Upper lobe of left lung (tissue), 6 donors: ENCODE results near the gene ZNF619. TPM values are rescaled to one million over a fixed set of nuclear protein-coding genes. Genes with fewer than 3 reads are reported as not detected.
A peak's percentile ranks its signal among the peaks of the same experiment; 100 is the strongest.

Source experiments
- ATAC-seq, 2 donors: fragments of 200-7000 bp; cut with Tn5 transposase; one replicate each; pipeline ENCODE4 v1.9.1; 2022; ENCODE audit warnings: mild to moderate bottlenecking in 2 of 2, moderate library complexity in 2 of 2; ENCODE audit not compliant: low FRiP score in 2 of 2
- DNase-seq, 2 donors: peaks; one replicate each; pipeline ENCODE4 v3.0.0-alpha.2; 2019 to 2020
- H3K27ac ChIP-seq, 4 donors: fragments of 200-600 bp; sonication (generic); one replicate each; pipeline ENCODE4 v1.5.1; 2016 to 2019
- H3K27me3 ChIP-seq, 4 donors: fragments of 200-600 bp; sonication (generic); one replicate each; pipeline ENCODE4 v1.5.1; 2017 to 2019
- H3K36me3 ChIP-seq, 4 donors: fragments of 200-600 bp; sonication (generic); one replicate each; pipeline ENCODE4 v1.5.1; 2016 to 2019
- H3K4me1 ChIP-seq, 4 donors: fragments of 200-600 bp; sonication (generic); one replicate each; pipeline ENCODE4 v1.5.1; 2018 to 2019
- H3K4me3 ChIP-seq, 4 donors: fragments of 200-600 bp; sonication (generic); one replicate each; pipeline ENCODE4 v1.5.1; 2017 to 2019; ENCODE audit warnings: mild to moderate bottlenecking in 2 of 4, moderate library complexity in 1 of 4
- H3K9me3 ChIP-seq, 4 donors: fragments of 200-600 bp; sonication (generic); one replicate each; pipeline ENCODE4 v1.5.1; 2018 to 2019
- EP300 ChIP-seq, 4 donors: sonication (generic); formaldehyde crosslinking; IDR thresholded peaks; one replicate each; pipeline ENCODE4 v1.5.1; 2017; ENCODE audit warnings: antibody characterized with exemption in 4 of 4, control low read depth in 2 of 4
- POLR2A ChIP-seq, 4 donors: fragments of 450-650 bp; IDR thresholded peaks; one replicate each; pipeline ENCODE4 v1.5.1; 2016 to 2017; ENCODE audit warnings: antibody characterized with exemption in 4 of 4, mild to moderate bottlenecking in 2 of 4
- POLR2AphosphoS5 ChIP-seq, 2 donors: sonication (generic); formaldehyde crosslinking; IDR thresholded peaks; one replicate each; pipeline ENCODE4 v1.5.1; 2017; ENCODE audit warnings: antibody characterized with exemption in 2 of 2
- WGBS, 2 donors: methylation state at CpG; one replicate each; pipeline ENCODE4 v1.1.5; 2017 to 2018; 5-methylcytosine and 5-hydroxymethylcytosine counted together
- total RNA-seq, 6 donors: library from RNA; depleted of rRNA in 4 of 6; stranded (reverse); fragments of >200 nt in 4 of 6; gene quantifications; one replicate each; pipeline versions ENCODE4 v1.1.0 to v1.2.1, GENCODE V29; 2016 to 2021
- TF ChIP-seq, protein P1 (sequence below), 6 experiments: fragments of 450-650 bp in 4 of 6; fragments of 200-600 bp in 2 of 6; sonication (generic) in 2 of 6; IDR thresholded peaks; one replicate each; pipeline ENCODE4 v1.5.1; 2016 to 2019; ENCODE audit warnings: antibody characterized with exemption in 6 of 6
- donor health status: DM: no; HTN: no; CAD: no; lungs with moderate emphysema.
- donor health status: DM: no; HTN: yes; CAD: no; lungs with severe emphysema.

Gene ZNF619
- total RNA-seq, 6 donors from 2014 or later, result 4.4 to 10.5 (median 5.9) TPM

DNA sequence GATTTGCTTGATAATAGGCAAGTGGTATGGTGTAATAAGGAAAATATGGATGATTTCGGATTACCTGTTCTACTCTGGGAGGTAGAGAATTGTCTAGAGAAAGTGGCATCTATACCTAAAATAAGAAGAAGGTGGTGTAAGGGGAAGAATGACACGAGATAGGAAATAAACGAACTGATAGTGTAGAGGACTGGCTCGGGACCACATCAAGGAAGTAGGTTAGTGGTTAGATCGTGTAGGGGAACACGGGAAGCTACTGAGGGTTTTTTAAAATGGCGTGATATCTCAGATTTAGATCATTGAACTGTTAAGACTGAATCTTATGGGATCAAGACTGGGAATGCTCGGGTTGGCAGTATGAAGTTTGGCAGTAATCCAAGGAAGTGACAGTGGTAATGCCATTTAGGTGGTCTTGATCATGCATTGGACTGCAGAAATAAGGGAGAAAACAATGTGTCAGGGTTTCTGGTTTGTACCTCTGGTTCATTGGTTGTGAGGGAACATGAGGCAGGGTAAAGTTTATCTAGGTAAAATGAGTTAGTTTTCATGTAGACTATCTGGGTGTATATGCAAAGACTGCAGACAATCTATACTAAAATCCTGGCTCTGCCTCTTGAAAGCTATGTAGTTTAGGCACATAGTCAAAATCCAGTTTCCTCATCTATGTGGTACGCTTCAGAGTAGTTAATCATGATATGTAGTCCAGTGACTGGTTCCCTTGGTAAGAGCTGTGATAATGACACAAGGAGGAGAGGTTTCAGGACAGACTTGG is 12.4 kb upstream of the ZNF619 start:
- Histone ChIP-seq H3K9me3 (no peaks in the 10 kb centered on the region), H3K36me3 (peaks cover 22 to 64% (median 41%) of the 10 kb centered on the region in 4 donors), H3K27ac (no peak overlapping the region), H3K4me3 (no peak overlapping the region), H3K4me1 (peaks cover 0 to 14% (median 11%) of the 10 kb centered on the region in 4 donors), H3K27me3 (no peaks in the 10 kb centered on the region)
- 71 to 80% methylated on average over 8 to 9 of the region's 9 CpGs for WGBS, 2 donors
- no peak for ATAC-seq
- TF ChIP-seq POLR2A (IDR thresholded peaks at IDR 0.05) (no peak), POLR2AphosphoS5 (IDR thresholded peaks at IDR 0.05) (no peak), EP300 (IDR thresholded peaks at IDR 0.05) (no peak)
- TF ChIP-seq, protein P1, sequence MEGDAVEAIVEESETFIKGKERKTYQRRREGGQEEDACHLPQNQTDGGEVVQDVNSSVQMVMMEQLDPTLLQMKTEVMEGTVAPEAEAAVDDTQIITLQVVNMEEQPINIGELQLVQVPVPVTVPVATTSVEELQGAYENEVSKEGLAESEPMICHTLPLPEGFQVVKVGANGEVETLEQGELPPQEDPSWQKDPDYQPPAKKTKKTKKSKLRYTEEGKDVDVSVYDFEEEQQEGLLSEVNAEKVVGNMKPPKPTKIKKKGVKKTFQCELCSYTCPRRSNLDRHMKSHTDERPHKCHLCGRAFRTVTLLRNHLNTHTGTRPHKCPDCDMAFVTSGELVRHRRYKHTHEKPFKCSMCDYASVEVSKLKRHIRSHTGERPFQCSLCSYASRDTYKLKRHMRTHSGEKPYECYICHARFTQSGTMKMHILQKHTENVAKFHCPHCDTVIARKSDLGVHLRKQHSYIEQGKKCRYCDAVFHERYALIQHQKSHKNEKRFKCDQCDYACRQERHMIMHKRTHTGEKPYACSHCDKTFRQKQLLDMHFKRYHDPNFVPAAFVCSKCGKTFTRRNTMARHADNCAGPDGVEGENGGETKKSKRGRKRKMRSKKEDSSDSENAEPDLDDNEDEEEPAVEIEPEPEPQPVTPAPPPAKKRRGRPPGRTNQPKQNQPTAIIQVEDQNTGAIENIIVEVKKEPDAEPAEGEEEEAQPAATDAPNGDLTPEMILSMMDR (IDR thresholded peaks at IDR 0.05), result no peak
- no peak for DNase-seq

DNA sequence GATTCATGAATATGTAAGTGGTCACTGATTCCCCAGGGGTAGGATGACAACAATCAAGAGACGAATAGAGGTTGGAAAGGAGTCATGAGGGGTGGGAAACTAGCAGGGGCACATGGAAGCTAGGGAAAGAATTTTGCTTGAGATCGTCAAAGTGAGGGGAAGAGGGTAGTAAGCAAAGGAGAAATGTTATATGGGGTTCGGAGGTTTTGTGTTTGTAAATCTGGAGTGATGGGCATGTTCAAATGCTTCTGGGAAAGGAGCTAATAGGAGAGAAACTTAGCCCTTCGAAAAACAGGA is 11.9 kb upstream of the ZNF619 start:
- DNase-seq (no peak), ATAC-seq (no peak)
- Histone ChIP-seq H3K36me3 (peaks cover 22 to 59% (median 41%) of the 10 kb centered on the region in 4 donors), H3K27ac (no peak overlapping the region), H3K27me3 (no peaks in the 10 kb centered on the region), H3K4me1 (peaks cover 0 to 10% (median 7%) of the 10 kb centered on the region in 4 donors), H3K9me3 (no peaks in the 10 kb centered on the region), H3K4me3 (no peak overlapping the region)
- TF ChIP-seq POLR2A (IDR thresholded peaks at IDR 0.05) (no peak), EP300 (IDR thresholded peaks at IDR 0.05) (no peak), POLR2AphosphoS5 (IDR thresholded peaks at IDR 0.05) (no peak)
- TF ChIP-seq, protein P1 (IDR thresholded peaks at IDR 0.05), result no peak
- WGBS, 2 donors, result 86 to 88% methylated on average over 4 of the region's 4 CpGs

DNA sequence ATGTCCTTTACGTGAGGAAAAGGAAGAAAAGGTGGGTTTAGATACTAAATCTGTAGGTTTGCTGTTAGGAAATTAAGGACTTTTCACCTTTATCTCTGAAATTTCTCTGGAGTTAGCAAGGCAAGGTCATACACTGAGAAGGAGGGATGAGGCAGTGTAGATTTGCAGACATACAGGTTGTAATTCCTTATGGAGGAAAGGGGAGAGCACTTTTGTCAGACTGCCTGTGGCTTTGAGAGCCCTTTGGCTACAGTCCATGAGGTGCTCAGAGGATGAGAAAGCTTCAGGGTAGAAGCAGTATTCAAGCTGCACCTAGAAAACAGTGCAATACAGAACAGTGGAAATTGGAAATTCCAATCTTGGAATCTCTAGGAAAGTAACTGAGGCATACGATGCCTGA is 11.5 kb upstream of the ZNF619 start:
- 88 to 93% methylated on average over 2 of the region's 2 CpGs for WGBS, 2 donors
- Histone ChIP-seq H3K27ac (no peak overlapping the region), H3K36me3 (peaks cover 22 to 55% (median 37%) of the 10 kb centered on the region in 4 donors), H3K4me1 (peaks cover 0 to 6% (median 3%) of the 10 kb centered on the region in 4 donors), H3K27me3 (no peaks in the 10 kb centered on the region), H3K4me3 (no peak overlapping the region), H3K9me3 (no peaks in the 10 kb centered on the region)
- peak in 1 of 2 donors; percentile 51 for ATAC-seq
- TF ChIP-seq POLR2AphosphoS5 (IDR thresholded peaks at IDR 0.05) (no peak), POLR2A (IDR thresholded peaks at IDR 0.05) (no peak), EP300 (IDR thresholded peaks at IDR 0.05) (no peak)
- TF ChIP-seq, protein P1 (IDR thresholded peaks at IDR 0.05), result no peak
- no peak for DNase-seq

DNA sequence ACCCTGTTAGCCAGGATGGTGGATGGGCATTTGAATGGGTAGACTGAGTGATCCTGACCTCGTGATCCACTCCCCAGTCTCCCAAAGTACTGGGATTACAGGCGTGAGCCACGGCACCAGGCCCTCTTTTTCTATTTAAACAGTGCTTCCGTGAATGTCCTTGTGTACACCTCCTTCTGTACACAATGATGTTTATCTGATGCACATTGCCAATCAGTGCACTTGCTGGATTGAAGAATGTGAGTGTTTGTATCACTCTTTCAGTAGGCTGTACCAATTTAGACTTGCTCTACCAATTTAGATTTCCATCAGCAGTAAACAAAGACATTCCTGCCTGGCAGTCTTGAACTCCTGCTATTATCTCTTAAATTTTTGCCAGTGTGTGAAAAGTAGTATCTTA is 8.9 kb upstream of the ZNF619 start:
- ATAC-seq (no peak), DNase-seq (no peak)
- WGBS, 2 donors, result 55 to 77% methylated on average over 4 of the region's 4 CpGs
- Histone ChIP-seq H3K27me3 (no peaks in the 10 kb centered on the region), H3K4me3 (no peak overlapping the region), H3K36me3 (peaks cover 5 to 31% (median 13%) of the 10 kb centered on the region in 4 donors), H3K4me1 (no peaks in the 10 kb centered on the region), H3K27ac (no peak overlapping the region), H3K9me3 (no peaks in the 10 kb centered on the region)
- no peak for TF ChIP-seq POLR2A (IDR thresholded peaks at IDR 0.05)
- TF ChIP-seq, protein P1 (IDR thresholded peaks at IDR 0.05), result no peak
- no peak for TF ChIP-seq EP300 (IDR thresholded peaks at IDR 0.05)
- no peak for TF ChIP-seq POLR2AphosphoS5 (IDR thresholded peaks at IDR 0.05)

DNA sequence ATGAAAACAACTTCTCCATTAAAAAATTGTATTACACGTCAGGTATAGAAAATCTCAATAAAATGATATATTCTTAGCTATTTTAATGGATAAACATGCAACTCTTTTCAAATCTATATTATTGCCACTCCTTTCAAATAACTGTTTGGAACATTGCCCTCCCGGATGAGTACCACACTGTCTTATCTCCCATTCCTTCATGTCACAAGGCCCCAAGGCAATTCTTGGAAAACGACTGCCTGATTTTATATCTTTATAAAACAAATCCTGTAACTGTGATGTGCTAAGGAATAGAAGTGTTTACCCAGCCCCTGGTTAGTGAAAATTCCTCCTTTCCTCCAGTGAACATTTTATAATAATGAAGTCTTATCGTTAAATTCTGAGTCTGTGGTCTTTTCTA is 6.2 kb upstream of the ZNF619 start:
- H3K36me3 ChIP-seq, result peaks cover 0 to 6% (median 2%) of the 10 kb centered on the region in 4 donors
- ATAC-seq (no peak), DNase-seq (no peak)
- WGBS, 2 donors, result 83 to 88% methylated on average over 4 of the region's 4 CpGs
- H3K4me3 ChIP-seq, result no peak overlapping the region
- H3K27me3 ChIP-seq, result no peaks in the 10 kb centered on the region
- H3K4me1 ChIP-seq, result no peaks in the 10 kb centered on the region
- TF ChIP-seq POLR2AphosphoS5 (IDR thresholded peaks at IDR 0.05), result no peak
- TF ChIP-seq, protein P1 (IDR thresholded peaks at IDR 0.05), result no peak
- TF ChIP-seq EP300 (IDR thresholded peaks at IDR 0.05), result no peak
- no peak for TF ChIP-seq POLR2A (IDR thresholded peaks at IDR 0.05)
- no peaks in the 10 kb centered on the region for H3K9me3 ChIP-seq
- H3K27ac ChIP-seq, result no peak overlapping the region
